ENCODE measurements around the gene PHF2.

Gene PHF2

GRCh38 chr9:93701494-93702218 is 125.3 kb downstream of the PHF2 start:
- DNase-seq (ENCODE audit: low read depth in 2 of 2) = no peak

GRCh38 chr9:93702261-93702660 is 125.9 kb downstream of the PHF2 start:
- no peak for DNase-seq (ENCODE audit: low read depth in 2 of 2)

GRCh38 chr9:93708289-93708986 is 132.1 kb downstream of the PHF2 start:
- DNase-seq (ENCODE audit: low read depth in 2 of 2) = no peak

- no peak for DNase-seq (ENCODE audit: low read depth in 2 of 2)
Observed at GRCh38 chr9:93708987-93709302, 132.6 kb downstream of the PHF2 start.

- no peak for DNase-seq (ENCODE audit: low read depth in 2 of 2)
Observed at GRCh38 chr9:93709600-93710369, 133.4 kb downstream of the PHF2 start.

- no peak for DNase-seq (ENCODE audit: low read depth in 2 of 2)
Observed at GRCh38 chr9:93710370-93710723, 134.0 kb downstream of the PHF2 start.

GRCh38 chr9:93711002-93711401 is 134.6 kb downstream of the PHF2 start:
- DNase-seq (ENCODE audit: low read depth in 2 of 2) = no peak

- no peak for DNase-seq (ENCODE audit: low read depth in 2 of 2)
Observed at GRCh38 chr9:93712896-93713295, 136.5 kb downstream of the PHF2 start.

GRCh38 chr9:93713716-93714115 is 137.3 kb downstream of the PHF2 start:
- DNase-seq (ENCODE audit: low read depth in 2 of 2) = no peak

- no peak for DNase-seq (ENCODE audit: low read depth in 2 of 2)
Observed at GRCh38 chr9:93721417-93721965, 145.1 kb downstream of the PHF2 start.

- no peak for DNase-seq (ENCODE audit: low read depth in 2 of 2)
Observed at GRCh38 chr9:93724852-93725251, 148.5 kb downstream of the PHF2 start.

GRCh38 chr9:93725382-93725781 is 149.0 kb downstream of the PHF2 start:
- DNase-seq (ENCODE audit: low read depth in 2 of 2) = no peak

GRCh38 chr9:93726147-93726546 is 149.8 kb downstream of the PHF2 start:
- no peak for DNase-seq (ENCODE audit: low read depth in 2 of 2)

Measured in stimulated activated CD4-positive, alpha-beta T cell treated with anti-CD3 and anti-CD28 coated beads, Interleukin-15, amount 100 ng/mL, for 48 hours (primary cell).